Omental fat pad (tissue), 4 donors: Measurements from ENCODE around the gene PLSCR2. TPM values are rescaled to one million over a fixed set of nuclear protein-coding genes. Genes with fewer than 3 reads are reported as not detected.
"Not testable (repeated sequence)": the region's sequence is repeated elsewhere in the genome, so short reads cannot be mapped to it uniquely, and the experiment has no call there.

Experiments used
- ATAC-seq: fragments of 150-250 bp; one replicate; pipeline ENCODE4 v1.9.1; 2016; ENCODE audit warnings: mild to moderate bottlenecking, moderate library complexity; ENCODE audit not compliant: low FRiP score
- DNase-seq: peaks from one replicate; pipeline ENCODE4 v3.0.0-alpha.2; 2019; ENCODE audit warnings: low spot score
- CTCF ChIP-seq, 3 donors: fragments of 450-650 bp; IDR thresholded peaks; one replicate each; pipeline ENCODE4 v1.5.1; 2016 to 2017; ENCODE audit warnings: antibody characterized with exemption in 3 of 3, mild to moderate bottlenecking in 3 of 3, moderate library complexity in 2 of 3
- total RNA-seq, 4 donors: library from RNA; depleted of rRNA; stranded (reverse); fragments of >200 nt; gene quantifications; one replicate each; pipeline ENCODE4 v1.1.0, GENCODE V29; 2016

PLSCR2 gene
- total RNA-seq, 4 donors from 2014 or later = not detected

DNA sequence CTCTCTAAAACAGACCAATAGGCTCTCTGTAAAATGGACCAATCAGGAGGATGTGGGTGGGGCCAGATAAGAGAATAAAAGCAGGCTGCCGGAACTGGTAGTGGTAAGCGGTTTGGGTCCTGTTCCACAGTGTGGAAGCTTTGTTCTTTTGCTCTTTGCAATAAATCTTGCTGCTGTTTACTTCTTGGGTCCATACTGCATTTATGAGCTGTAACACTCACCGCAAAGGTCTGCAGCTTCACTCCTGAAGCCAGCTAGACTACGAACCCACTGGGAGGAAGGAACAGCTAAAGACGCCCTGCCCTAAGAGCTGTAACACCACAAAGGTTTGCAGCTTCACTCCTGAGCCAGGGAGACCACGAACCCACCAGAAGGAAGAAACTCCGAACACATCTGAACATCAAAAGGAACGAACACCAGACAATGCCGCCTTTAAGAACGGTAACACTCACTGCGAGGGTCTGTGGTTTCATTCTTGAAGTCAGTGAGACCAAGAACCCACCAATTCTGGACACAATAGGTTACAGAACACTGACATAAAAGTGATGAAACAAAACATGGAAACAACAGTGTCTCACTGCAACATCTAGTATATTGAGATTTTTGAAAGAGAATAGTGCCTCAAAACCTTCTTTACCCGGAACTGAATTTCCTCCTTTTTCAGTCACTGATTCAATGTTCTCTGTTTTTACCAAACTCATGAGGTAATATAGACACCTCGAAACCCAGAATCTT, 28.8 kb upstream of the PLSCR2 start:
- TF ChIP-seq CTCF (IDR thresholded peaks at IDR 0.05) = no peak
- DNase-seq (no peak), ATAC-seq (no peak)

- ATAC-seq = not testable (repeated sequence)
These were observed 27.9 kb upstream of the PLSCR2 start for GRCh38 chr3:146497145-146497843.

GRCh38 chr3:146496726-146497125, 27.4 kb upstream of the PLSCR2 start:
- TF ChIP-seq CTCF (IDR thresholded peaks at IDR 0.05) = no peak
- no peak for ATAC-seq
- DNase-seq = no peak

More at GRCh38 chr3:146497145-146497843, 27.9 kb upstream of the PLSCR2 start:
- DNase-seq = not testable (repeated sequence)

- ATAC-seq (no peak), DNase-seq (no peak)
- no peak for TF ChIP-seq CTCF (IDR thresholded peaks at IDR 0.05)
These were observed 26.9 kb upstream of the PLSCR2 start for GRCh38 chr3:146496251-146496650.

- DNase-seq (no peak), ATAC-seq (no peak)
- TF ChIP-seq CTCF (IDR thresholded peaks at IDR 0.05) = no peak
These were observed 24.4 kb upstream of the PLSCR2 start for GRCh38 chr3:146493761-146494160.

DNA sequence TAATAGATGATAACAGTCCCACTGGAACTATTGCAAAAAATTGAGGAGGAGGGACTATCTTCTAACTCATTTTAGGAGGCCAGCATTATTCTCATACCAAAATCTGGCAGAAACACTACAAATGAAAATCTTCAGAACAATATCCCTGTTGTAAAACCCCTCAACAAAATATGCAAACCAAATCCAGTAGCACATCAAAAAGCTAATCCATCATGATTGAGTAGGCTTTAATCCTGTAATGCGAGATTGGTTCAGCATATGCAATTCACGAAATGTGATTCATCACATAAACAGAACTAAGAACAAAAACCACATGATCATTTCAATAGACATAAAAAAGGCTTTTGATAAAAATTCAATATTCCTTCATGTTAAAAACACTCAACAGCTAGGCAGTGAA, 23.9 kb upstream of the PLSCR2 start:
- ATAC-seq = no peak
- DNase-seq = no peak
- TF ChIP-seq CTCF (IDR thresholded peaks at IDR 0.05) = no peak

- no peak for TF ChIP-seq CTCF (IDR thresholded peaks at IDR 0.05)
- ATAC-seq (no peak), DNase-seq (no peak)
These were observed 21.9 kb upstream of the PLSCR2 start for GRCh38 chr3:146491303-146491702.
